NCI-H524 treated with DMSO at 0.1 percent for 48 hours (cell line): ENCODE measurements around the gene MTA1.

Experiments
- DNase-seq: peaks from one replicate; lab custom pipeline; 2025; lab: John Stamatoyannopoulos, UW

Gene MTA1

DNA sequence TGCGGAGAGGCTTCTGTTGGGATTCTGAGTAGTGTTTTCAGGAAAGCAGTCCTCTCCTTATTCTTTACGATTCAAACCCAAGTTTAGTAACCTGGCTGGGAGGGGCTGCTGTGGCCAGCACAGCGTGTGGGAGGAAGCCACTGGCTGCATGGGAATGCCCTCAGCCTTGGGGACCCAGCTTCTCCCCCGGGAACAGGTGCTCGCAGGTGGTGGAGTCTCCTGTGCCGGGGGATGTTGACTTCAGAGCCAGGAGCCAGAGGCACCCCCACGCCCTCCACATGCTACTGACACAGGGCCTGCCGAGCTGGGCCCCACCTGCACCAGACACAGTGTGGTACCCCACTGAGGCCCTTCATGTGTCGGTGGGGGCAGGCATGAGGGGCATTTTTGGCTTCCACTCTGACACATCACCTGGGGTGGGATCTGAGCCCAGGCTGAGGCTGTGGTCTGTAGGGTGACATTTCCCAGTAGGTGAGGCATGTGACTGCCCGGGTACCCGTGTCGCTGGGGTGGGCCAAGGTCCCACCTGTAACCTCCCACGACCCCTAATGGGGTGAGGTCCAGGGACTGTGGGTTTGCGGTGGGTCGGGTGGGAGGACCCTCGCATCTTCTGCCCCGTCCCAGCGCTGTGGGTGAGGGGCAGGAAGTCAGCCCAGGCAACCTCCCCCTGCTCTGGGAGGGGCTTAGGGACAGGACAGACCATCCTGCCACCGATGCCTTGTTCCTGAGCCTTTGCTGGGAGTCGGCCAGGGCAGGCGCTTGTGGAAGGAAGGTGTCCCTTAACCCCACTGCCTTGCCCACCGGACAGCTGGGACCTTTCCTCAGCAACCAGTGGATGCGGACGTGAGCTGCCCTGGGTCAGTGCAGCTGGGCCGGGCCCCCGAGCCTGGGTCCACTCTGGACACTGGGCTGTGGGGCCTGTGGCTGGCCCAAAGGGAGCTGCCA is 26.5 kb downstream of the MTA1 start:
- no peak for DNase-seq

DNA sequence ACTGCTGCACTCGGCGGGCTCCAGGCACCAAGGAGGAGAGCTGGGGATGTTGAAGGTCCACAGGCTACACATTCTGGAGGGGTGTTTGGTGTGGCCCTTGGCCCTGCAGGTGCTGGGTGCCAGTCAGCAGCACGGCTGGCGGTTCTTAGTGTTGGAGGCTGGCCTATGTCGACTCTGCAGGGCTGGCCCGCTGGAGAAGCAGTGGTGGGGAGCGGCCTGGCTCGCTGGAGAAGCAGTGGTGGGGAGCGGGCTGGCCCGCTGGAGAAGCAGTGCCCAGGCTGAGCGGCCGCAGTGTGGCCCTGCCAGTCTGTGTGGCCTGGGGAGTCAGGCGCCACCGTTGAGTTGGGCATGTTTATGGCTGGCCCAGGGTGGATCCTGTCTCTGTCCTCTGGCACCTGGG is 27.3 kb downstream of the MTA1 start:
- no peak for DNase-seq

DNA sequence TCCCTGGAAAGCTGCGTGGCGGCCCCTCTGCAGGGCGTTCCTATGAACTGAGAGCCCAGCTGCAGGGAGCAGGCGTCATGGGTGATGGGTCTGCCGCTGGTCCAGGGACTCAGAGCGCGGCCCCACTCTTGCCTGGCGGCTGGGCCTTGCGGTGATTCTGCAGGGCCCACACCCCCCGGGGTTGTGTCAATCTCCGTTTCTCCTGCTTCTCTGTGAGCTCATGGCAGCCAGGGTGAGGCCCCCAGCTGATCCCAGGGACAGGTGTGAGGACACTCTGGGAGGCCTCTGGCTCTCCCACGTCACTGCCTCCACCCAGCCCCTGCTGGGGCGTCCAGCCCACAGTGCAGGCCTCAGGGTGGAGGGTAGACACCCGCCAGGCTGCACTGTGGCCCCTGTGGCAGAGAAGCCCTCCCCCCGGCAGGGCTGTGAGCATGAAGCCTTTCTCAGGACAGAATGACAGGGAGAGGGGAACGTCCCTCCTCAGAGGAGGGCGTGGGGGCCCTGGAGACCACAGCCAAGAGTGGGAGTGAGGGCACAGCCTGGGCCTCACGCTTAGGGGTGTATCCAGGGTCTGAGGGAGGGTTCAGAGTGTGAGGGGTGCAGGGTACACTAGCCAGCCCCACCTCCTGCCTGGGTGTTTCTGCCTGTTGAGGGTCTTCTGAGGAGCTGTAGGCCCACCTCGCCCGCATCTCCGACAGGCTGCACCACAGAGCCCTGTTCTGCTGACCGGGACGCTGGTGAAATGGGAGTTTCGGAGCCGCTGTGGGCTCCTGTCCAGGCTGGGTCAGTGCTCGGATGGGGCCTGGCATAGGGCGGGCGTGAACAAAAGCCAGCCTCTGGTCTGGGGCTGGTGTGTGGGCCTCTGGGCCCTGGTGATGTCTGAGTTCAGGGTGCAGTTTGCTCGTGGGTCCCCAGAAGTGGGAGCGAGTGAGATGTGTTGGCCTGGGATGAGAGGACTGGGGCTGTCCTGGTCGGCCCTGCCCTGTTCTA is 28.3 kb downstream of the MTA1 start:
- no peak for DNase-seq

DNA sequence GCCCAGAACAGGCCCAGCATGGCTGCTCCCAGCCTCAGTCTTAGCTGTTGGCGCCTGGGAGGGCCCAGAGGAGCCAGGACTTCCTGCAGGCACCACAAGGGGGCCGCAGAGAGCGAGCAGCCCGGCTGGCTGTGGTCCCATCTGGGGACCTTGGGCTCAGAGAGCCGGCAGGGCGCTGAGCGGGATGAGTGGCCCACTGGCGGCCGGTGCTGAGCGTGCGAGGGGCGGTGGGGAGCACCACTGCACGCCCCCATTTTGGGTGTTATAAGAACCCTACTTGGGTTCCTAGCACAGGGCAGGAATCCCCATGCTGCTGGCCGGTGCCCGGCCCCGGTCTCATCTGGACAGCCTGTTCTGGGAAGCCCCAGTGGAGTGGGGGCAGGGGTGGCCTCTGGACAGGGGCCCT is 29.1 kb downstream of the MTA1 start:
- no peak for DNase-seq

DNA sequence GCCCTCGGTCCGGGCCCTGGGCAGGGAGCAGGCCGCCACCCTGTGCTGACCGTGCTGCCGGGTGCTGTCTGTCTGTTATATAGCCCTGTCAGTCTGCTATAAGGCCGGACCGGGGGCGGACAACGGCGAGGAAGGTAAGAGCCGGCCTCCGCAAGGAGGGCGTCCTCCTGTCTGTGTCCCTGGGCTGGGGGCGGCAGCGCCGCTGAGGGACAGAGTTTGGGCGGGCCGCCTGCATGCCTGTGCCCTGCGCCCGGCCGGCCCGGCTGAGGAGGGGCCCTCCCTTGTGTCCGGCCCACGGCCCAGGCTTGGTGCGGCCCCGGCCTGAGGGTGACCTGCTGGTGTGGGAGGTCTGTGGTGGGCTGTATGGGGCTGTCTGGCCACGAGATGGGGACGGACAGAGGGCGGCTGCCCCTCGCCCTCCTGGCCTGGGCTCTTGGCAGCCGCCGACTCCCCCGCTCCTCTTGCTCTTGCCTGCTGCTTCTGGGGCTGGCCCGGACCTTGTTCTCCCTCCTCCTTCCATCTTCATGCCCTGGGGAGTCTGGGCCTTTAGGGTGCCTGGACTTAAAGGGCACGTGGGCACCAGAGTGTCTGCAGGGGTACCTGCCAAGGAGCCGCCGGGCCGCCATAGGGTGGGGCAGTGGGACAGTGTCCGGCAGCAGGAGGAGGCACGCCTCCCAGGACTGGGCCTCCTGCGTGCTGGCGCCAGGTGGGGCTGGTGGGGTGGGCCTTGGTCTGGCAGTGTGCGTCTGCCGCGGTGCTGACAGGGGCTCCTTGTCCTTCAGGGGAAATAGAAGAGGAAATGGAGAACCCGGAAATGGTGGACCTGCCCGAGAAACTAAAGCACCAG is 29.9 kb downstream of the MTA1 start:
- DNase-seq = no peak

DNA sequence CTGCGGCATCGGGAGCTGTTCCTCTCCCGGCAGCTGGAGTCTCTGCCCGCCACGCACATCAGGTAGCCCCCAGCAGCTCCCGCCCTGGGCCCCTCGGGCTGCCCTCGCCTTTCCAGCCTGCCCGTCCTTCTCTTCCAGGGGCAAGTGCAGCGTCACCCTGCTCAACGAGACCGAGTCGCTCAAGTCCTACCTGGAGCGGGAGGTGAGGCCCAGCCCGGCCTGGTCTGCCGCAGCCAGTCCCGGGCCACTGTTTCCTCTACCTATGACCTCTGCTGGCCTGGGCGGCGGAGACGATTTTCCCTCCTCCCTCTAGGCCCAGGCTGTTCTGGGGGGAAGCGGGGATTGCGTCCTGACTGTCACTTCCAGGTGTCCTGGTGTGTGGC is 30.5 kb downstream of the MTA1 start:
- DNase-seq = no peak

DNA sequence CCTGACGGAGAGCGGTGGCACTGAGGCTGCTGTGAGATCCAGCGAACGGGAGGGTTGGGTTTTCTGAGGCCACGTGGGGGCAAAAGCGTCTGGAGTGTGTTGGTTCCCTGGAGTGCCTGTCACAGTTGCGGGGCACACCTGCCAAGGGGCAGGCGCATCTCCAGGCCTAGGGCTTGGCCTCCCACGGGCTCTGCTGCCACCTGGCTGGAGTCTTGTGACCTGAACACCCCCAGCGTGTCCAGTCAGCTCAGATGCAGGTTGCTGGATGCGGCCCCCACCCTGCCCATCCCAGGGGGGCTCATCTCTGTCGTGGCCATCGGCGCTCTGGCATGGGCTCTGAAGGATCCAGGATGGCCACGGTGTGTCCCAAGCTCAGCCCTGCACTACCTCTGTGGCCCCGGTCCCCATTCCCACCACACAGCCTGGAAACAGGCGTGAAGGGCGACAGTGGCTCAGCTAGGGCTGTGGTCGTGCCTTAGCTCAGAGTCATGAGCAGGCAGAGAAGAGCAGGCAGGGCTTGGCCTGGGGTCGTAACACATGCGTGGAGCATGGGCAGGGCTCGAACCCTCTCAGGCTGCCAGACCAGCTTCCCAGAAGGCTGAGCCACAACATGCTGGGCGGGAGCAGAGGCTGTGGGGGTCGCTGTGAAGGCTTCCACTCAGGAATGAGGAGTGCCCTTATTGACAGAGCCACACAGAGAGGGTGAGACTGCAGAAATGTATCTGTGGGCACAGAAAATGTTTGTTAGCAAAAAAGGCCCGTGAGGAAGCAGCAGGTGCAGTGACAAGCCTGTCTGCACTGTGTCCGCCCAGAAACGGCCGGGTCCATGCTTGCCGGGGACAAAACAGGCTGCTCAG is 31.5 kb downstream of the MTA1 start:
- no peak for DNase-seq

DNA sequence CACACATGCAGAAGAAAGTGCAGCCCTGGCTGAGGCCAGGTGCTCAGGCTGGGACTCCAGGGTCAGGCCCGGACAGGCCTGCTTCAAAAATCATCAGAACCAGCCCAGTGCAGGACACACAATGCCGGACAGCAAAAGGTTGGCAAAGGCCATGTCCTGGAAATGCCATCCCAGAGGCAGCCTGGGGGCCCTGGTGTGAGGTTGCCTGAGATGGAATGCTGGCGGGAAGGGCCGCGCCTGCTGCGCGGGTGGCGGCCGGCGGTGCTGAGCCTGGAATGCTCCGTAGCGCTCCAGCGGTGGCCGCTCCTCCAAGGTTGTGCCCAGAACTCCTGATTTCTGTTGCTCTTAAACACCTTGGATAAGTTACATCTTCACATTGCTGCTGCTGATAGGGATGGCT is 33.3 kb downstream of the MTA1 start:
- DNase-seq = no peak

DNA sequence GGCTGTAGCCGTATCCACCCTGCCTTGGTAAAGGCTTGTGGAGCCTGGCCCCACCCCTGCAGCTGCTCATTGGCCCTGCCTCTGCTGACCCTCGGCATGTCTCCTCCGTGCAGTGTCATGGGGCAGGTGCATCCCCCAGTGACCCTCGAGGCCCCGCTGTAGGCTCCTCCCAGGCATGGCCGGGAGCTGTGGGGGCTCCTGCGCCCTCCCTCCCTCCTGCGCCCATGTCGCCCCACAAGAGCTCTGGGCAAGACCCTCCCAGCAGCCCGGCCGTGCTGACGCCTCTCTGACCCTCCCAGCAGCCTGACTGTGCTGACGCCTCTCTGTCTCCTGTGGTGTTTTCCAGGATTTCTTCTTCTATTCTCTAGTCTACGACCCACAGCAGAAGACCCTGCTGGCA is 34.2 kb downstream of the MTA1 start:
- no peak for DNase-seq

DNA sequence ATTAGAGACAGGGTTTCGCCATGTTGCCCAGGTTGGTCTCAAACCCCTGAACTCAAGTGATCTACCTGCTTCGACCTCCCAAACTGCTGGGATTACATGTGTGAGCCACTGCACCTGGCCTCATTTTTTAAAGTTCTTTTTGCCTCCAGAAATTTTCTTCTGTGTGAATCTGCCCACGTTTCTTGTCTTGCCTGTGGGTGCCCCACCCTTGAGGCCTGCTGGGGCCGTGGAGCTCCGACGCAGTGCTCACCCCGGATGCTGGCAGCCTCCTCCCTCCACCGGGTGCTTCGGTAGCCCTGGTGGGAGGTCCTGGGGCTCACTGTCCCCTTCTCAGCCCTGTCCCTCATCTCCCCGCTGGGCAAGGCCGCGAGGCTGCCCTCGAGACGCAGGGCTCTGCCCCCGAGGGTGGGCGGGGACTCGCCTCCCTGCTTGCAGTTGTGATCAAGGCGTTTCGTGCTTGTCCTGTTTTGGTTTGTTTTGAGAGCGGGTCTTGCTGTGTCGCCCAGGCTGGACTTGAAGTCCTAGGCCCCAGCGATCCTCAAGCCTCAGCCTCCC is 35.5 kb downstream of the MTA1 start:
- DNase-seq = no peak

DNA sequence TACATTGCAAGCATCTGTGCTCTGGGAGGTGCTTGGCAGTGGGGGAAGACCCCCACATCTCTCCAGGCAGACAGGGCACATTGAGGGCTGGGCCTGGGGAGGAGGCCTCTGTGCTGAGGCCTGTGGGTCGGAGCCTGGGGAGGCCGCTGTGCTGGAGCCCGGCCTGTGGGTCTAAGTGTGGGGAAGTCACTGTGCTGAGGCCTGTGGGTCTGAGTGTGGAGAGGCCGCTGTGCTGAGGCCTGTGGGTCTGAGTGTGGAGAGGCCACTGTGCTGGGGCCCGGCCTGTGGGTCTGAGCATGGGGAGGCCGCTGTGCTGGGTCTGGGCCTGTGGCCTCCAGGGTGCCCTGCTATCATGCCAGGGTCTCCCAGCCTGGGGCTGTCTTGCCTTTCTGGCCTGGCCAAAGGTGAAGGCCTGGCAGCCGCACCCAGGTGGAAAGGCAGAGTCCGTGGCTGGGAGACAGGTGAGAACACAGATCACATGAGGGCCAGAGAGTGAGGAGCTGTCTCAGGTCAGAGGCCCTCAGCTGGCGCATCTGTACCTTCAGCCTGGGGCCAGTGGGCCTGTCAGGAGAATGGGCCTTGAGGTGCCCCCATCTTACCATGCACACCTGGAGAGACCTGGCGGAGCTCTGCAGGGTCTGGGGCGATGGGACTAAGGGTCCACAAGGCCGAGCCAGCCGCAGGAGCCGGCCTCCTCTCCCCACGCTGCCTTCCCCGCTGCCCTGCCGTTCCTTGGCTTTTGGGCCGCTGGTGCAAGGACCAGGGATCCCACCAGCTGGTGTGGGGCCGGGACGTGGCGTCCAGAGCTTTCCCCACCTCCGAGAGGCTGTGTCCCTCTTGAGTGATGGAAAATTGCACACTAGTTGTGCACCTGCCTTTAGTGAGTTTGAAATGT is 36.4 kb downstream of the MTA1 start:
- no peak for DNase-seq

DNA sequence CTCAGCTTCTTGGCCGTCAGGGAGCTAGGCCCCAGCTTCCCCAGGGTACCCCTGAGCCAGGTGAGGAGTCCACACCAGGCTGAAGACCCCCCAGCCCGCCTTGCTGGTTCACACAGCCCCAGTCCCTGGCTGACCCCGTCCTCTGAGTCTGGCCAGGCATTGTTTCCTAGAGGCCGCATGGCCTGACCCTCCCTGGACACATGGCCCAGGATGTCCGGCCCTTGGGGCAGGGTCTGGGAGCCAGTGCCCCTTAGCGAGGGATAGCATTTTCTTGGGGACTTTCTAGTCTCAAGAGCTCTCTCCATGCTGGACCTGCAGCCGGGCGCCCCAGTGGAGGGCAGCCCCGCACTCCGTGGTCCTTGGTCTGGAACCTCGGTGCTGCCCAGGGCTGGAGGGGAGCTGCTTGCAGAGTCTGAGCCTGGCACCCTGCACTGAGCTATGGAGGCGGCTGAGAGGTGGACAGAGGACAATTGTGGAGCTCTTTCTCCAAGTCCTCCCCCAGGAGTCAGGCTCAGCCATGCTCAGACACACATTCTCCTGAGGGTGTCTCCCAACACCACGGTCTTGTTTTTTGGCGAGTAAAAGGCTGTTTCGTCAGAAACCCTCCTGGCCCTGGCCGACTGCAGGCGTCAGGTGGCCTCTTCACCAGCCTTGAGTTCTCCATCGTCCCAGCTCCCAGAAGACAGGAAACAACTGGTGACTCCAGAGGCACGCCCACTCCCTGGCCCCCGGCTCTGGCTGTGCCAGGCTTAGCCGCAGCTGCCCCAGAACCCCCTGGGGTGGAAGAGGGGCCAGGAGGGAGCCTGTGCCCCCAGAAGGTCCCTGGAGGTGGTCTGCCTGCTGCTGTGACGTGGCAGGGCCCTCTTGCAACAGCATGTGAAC is 37.4 kb downstream of the MTA1 start:
- no peak for DNase-seq

DNA sequence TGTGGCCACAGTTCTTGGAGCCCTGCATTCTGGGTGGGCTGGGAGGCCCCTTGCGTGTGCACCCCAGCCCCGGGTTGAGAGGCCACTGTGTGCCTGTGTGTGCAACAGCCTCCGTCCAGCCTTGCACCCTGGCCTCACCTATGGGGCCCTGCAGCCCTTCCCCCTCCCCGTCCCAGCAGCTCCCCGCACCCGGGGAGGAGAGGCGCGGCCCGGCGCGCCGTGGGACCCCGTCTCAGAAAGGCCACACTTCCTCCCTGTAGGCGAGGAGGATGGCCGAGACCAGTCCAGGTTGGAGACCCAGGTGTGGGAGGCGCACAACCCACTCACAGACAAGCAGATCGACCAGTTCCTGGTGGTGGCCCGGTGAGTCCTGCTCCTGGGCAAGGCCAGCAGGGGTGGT is 38.4 kb downstream of the MTA1 start:
- no peak for DNase-seq

DNA sequence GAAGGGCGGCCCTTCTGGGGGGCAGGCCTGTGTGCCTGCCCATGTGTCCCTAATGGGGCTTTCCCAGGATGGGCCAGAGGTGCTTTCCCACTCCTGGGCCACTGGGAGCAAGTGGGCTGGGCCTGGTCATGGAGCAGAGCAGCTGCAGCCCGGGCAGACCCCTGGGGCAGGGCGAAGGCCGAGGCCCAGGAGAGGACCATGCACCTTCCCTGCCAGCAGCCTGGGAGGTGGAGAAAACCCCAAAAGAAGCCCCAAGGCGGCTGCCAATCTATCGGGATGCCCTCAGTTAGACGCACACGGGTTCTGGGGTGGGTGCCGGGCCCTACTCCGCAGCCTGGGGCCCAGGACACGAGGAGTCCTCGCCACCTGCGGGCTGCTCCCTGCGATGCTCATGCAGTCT is 38.9 kb downstream of the MTA1 start:
- no peak for DNase-seq

DNA sequence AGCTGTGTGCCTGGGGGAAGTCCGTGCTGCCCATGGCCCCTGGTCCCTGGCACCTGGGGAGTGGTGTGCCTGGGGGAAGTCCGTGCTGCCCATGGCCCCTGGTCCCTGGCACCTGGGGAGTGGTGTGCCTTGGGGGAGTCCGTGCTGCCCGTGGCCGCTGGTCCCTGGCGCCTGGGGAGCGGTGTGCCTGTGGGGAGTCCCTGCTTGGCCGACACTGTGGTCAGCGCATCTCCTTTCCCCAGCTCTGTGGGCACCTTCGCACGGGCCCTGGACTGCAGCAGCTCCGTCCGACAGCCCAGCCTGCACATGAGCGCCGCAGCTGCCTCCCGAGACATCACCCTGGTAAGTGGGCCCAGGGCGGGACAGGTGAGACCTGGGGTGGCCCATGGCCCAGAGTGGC is 40.5 kb downstream of the MTA1 start:
- DNase-seq = no peak

DNA sequence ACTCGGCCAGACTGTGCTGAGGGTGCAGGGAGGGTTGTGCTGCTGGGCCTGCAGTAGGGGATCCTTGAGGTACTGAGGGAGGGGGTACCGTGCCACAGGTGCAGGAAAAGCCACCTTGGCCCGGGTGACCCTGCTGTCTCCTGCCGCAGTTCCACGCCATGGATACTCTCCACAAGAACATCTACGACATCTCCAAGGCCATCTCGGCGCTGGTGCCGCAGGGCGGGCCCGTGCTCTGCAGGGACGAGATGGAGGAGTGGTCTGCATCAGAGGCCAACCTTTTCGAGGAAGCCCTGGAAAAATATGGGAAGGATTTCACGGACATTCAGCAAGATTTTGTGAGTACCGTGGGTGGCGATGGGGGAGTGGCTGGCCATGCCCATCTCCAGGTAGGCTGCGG is 41.0 kb downstream of the MTA1 start:
- no peak for DNase-seq

DNA sequence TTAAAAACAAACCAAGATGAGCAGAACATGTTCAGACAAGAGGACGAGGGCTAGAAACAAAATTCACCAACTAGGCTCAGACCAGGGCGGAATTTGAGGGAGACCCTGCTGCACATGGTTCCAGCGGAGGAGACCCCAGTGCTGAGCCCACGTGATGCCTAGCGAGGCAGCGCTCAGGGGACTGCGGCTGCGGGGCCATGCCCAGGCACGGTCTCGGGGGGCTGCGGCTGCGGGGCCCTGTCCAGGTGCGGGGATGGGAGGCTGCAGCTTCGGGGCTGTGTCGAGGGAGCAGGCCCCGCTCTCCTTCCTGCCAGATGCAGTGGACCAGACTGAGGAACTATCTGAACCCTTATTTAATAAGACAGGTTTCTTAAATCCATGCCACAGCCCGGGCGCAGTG is 42.3 kb downstream of the MTA1 start:
- DNase-seq = no peak

DNA sequence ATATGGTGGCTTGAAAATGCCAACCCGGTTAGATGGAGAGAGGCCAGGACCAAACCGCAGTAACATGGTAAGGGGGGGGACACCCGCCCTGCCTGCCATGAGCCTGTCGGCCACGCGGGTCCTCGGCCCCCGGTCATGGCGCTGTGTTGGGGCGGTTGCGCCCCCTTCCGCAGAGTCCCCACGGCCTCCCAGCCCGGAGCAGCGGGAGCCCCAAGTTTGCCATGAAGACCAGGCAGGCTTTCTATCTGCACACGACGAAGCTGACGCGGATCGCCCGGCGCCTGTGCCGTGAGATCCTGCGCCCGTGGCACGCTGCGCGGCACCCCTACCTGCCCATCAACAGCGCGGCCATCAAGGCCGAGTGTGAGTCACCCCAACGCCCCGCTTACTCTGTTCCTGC is 44.9 kb downstream of the MTA1 start:
- no peak for DNase-seq
